HCEC 1CT (cell line): ENCODE data around the gene IGIP.
"Not testable (repeated sequence)": the region's sequence is repeated elsewhere in the genome, so short reads cannot be mapped to it uniquely, and the experiment has no call there.

Experiments
- DNase-seq: peaks from one replicate; pipeline ENCODE4 v3.0.0-alpha.2; 2017

Gene IGIP

GRCh38 chr5:140142856-140143255 lies 17.1 kb downstream of the IGIP start:
- no peak for DNase-seq

- DNase-seq, result no peak
These were observed 18.0 kb downstream of the IGIP start for GRCh38 chr5:140143521-140144258.

- no peak for DNase-seq
These were observed 19.5 kb downstream of the IGIP start for GRCh38 chr5:140145256-140145655.

- DNase-seq, result peak; percentile 77
These were observed 20.2 kb downstream of the IGIP start for GRCh38 chr5:140145818-140146522.

GRCh38 chr5:140146523-140146842 lies 20.7 kb downstream of the IGIP start:
- no peak for DNase-seq

GRCh38 chr5:140147460-140147859 lies 21.7 kb downstream of the IGIP start:
- no peak for DNase-seq

- no peak for DNase-seq
These were observed 22.8 kb downstream of the IGIP start for GRCh38 chr5:140148508-140148907.

GRCh38 chr5:140150201-140150600 lies 24.5 kb downstream of the IGIP start:
- no peak for DNase-seq

GRCh38 chr5:140151144-140152021 lies 25.6 kb downstream of the IGIP start:
- no peak for DNase-seq

GRCh38 chr5:140152022-140152999 lies 26.6 kb downstream of the IGIP start:
- no peak for DNase-seq

- no peak for DNase-seq
These were observed 27.5 kb downstream of the IGIP start for GRCh38 chr5:140153255-140153654.

- DNase-seq, result no peak
These were observed 28.2 kb downstream of the IGIP start for GRCh38 chr5:140153905-140154304.

- DNase-seq, result not testable (repeated sequence)
These were observed 29.1 kb downstream of the IGIP start for GRCh38 chr5:140154710-140155381.

- peak; percentile 67 for DNase-seq
These were observed 31.5 kb downstream of the IGIP start for GRCh38 chr5:140157032-140157781.

GRCh38 chr5:140159014-140159927 lies 33.5 kb downstream of the IGIP start:
- DNase-seq, result no peak

- DNase-seq, result no peak
These were observed 36.5 kb downstream of the IGIP start for GRCh38 chr5:140162275-140162674.

- DNase-seq, result no peak
These were observed 37.0 kb downstream of the IGIP start for GRCh38 chr5:140162781-140163180.

- DNase-seq, result no peak
These were observed 39.6 kb downstream of the IGIP start for GRCh38 chr5:140165101-140165922.

- DNase-seq, result no peak
These were observed 40.2 kb downstream of the IGIP start for GRCh38 chr5:140165923-140166270.
